HepG2 (cell line): Measurements from ENCODE around the gene INSIG2.

Experiments
- ATF3 ChIP-seq: sonication (generic); formaldehyde crosslinking; IDR thresholded peaks from 2 replicates; pipeline ENCODE4 v1.4.0; 2020; ENCODE audit warnings: missing genetic modification reagents
- CTCF ChIP-seq: sonication (generic); formaldehyde crosslinking; IDR thresholded peaks from 2 replicates; pipeline ENCODE4 v1.5.0; 2020; ENCODE audit warnings: mild to moderate bottlenecking, missing genetic modification reagents, moderate library complexity
- FOSL1 ChIP-seq: sonication (generic); formaldehyde crosslinking; IDR thresholded peaks from 2 replicates; pipeline ENCODE4 v1.9.0; 2021; ENCODE audit warnings: missing genetic modification reagents, borderline replicate concordance
- HNF4G ChIP-seq, 2 experiments: sonication (generic) in 1 of 2; formaldehyde crosslinking in 1 of 2; IDR thresholded peaks; 2 replicates each; pipeline versions ENCODE4 v1.4.0 to v1.6.1; 2011 to 2020; ENCODE audit warnings: borderline replicate concordance in 2 of 2, low read depth in 2 of 2, mild to moderate bottlenecking in 2 of 2, low read length in 1 of 2, missing genetic modification reagents in 1 of 2, moderate library complexity in 1 of 2
- STAT6 ChIP-seq: sonication (generic); formaldehyde crosslinking; IDR thresholded peaks from 2 replicates; pipeline ENCODE4 v1.4.0; 2020; ENCODE audit warnings: missing genetic modification reagents, mild to moderate bottlenecking, borderline replicate concordance
- TBP ChIP-seq: sonication (generic); formaldehyde crosslinking; IDR thresholded peaks from 2 replicates; pipeline ENCODE4 v1.5.0; 2020; ENCODE audit warnings: missing genetic modification reagents

- TF ChIP-seq FOSL1 (CRISPR knock-in tag): no peak
- no peak for TF ChIP-seq HNF4G (IDR thresholded peaks at IDR 0.05; ENCODE audit: borderline replicate concordance, low read depth, low read length)
- TF ChIP-seq HNF4G (CRISPR knock-in tag; IDR thresholded peaks at IDR 0.05; ENCODE audit: borderline replicate concordance, low read depth): no peak
- no peak for TF ChIP-seq TBP (CRISPR knock-in tag)
- no peak for TF ChIP-seq ATF3 (CRISPR knock-in tag)
- no peak for TF ChIP-seq CTCF (CRISPR knock-in tag)
- TF ChIP-seq STAT6: no peak
Observed at GRCh38 chr2:118078734-118079133, 9.5 kb upstream of the INSIG2 start.
